Pons (tissue), 1 donor: Measurements from ENCODE around the gene BPIFA1.

Experiments used
- DNase-seq: peaks from one replicate; pipeline ENCODE4 v3.0.0-alpha.2; 2016; ENCODE audit warnings: low spot score

Gene BPIFA1

GRCh38 chr20:33240923-33241322 lies 5.1 kb downstream of the BPIFA1 start:
- DNase-seq = no peak

- DNase-seq = no peak
Measured at GRCh38 chr20:33242319-33243100, 6.7 kb downstream of the BPIFA1 start.

GRCh38 chr20:33246077-33246476 lies 10.3 kb downstream of the BPIFA1 start:
- no peak for DNase-seq

GRCh38 chr20:33249456-33249855 lies 13.7 kb downstream of the BPIFA1 start:
- no peak for DNase-seq

DNA sequence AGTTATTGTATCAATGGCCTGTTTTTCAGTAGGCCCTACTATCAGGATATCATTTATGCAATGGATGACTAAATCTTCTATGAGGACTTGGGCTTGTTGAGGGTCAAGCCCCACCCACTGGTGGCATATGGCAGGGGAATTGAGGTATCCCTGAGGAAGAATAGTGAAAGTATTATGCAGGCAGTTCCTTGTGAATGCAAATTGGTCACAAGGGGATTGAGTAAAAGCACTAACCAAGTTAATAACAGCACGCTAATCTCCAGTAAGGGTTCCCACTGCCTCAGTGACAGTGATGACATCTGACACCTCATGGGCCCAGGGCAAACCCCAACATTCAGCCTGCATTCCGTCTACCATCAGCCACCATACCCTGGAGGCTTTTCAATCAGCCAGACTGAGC lies 14.9 kb downstream of the BPIFA1 start:
- no peak for DNase-seq

DNA sequence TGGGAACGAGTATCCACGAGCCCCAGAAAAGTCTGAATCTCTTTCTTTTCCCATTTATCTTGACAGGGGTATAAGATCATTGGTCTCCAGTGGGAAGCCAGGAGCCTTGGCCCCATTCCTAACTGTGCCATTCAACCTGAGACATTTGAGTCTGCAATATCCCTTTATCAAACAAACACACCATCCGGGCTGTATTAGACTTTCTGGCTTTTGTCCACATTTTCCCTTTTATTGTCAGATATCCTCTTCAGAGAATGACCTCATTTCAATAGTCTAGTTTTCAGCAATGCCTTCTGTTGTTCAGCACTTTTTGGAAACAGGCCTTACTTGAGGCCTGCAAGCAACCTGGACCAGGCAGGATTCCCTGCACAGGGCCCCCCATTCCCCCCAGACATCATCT lies 15.7 kb downstream of the BPIFA1 start:
- DNase-seq = no peak

- DNase-seq = no peak
Measured at GRCh38 chr20:33252460-33252859, 16.7 kb downstream of the BPIFA1 start.

DNA sequence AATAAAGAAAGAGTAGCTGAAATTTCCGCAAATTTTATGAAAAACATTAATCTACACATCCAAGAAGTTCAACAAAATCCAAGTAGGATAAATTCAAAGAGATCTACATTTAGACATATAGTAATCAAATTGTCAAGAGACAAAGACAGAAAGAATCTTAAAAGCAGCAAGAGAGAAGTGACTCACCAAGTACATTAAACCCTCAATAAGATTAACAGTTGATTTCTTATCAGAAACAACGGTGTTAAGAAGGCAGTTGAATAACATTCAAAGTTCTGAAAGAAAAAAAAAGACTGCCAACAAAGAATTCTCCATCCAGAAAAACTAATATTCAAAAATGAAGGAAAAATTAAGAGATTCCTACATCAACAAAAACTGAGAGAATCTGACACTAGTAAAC lies 19.2 kb downstream of the BPIFA1 start:
- no peak for DNase-seq

DNA sequence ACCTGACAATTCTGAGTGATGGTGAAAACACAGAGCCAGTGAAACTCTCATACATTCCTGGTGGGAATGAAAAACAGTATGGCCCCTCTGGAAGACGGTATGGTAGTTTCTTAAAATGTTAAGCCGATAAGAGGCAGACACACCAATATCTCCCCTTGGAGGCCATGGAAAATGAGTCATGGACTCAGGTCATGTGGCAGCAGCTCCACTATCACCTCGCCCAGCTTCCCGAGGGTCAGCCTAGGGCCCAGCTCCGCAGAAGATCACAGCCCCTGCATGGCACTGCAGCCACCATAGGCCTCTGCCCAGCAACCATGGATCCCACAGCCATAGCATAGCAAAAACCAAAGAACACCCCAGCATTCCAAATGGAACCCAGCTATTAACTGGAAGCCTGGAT lies 21.4 kb downstream of the BPIFA1 start:
- DNase-seq = no peak

GRCh38 chr20:33259371-33259770 lies 23.6 kb downstream of the BPIFA1 start:
- no peak for DNase-seq

- DNase-seq = no peak
Measured at GRCh38 chr20:33261465-33261864, 25.7 kb downstream of the BPIFA1 start.

GRCh38 chr20:33262658-33263065 lies 26.9 kb downstream of the BPIFA1 start:
- peak; percentile 94 for DNase-seq

DNA sequence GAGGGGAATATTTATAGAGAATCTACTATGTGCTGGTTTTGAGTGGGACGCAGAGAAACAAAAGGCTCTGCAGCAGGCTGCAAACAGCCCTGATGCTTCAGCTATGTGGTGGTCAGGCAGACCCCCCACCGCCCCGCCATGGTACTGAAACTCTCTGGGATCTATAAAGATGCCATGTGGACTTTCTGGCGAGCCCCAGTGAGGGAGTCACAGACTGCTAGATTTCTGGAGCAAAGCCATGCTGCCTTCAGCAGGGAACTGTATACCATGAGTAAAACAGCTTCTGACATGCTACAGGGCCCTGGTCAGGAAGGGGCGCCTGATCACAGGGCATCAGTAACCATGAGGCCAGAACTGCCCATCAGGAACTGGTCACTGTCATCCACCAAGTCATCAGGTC lies 28.0 kb downstream of the BPIFA1 start:
- peak; percentile 31 for DNase-seq

GRCh38 chr20:33267701-33268100 lies 31.9 kb downstream of the BPIFA1 start:
- no peak for DNase-seq

GRCh38 chr20:33272155-33272873 lies 36.5 kb downstream of the BPIFA1 start:
- DNase-seq = no peak

GRCh38 chr20:33273117-33273851 lies 37.5 kb downstream of the BPIFA1 start:
- DNase-seq = no peak

GRCh38 chr20:33275215-33275614 lies 39.4 kb downstream of the BPIFA1 start:
- DNase-seq = no peak

GRCh38 chr20:33275871-33276270 lies 40.1 kb downstream of the BPIFA1 start:
- no peak for DNase-seq

GRCh38 chr20:33276303-33277113 lies 40.7 kb downstream of the BPIFA1 start:
- DNase-seq = no peak

DNA sequence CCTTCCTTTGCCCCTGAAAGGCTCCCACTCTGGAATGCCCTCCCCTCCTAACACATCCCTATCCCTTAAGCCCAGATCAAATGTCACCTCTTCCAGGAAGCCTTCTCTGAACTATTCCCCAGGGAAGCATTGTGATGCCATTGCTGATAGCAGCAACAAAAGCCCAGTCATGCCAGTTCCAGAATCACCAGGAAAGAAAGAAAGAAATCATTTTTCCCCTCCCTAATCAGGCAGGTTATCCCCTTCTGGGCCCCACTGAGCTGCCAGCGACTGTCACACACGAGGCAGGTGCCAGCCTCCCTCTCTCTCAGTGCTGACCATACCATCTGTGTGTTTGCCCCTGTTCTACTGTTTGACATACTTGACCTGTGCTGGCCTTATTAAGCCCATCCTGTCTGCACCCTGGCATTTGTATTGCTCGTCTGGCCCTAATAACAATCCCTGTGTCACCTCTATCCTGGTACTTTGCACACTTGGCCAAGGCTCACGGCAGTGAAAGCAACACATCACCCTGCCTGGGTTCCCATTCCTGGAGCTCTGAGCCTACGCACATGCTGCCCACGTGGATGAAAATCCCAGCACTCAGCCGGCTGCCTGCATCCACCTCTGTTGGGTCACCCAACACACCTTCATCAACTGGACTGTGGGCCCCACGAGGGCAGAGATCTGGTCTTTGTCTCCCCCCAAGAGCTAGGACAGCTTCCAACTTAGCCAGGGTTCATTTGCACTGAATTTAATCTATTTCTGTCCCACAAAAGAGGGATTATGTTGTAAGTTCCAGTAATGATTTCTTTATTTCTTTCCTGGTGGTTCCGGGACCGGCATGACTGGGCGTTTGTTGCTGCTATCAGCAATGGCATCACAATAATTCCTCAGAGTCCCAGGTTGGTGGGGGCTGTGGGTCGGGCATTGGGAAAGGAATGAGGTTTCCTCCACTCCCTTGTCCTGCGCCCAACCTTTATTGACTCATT lies 42.0 kb downstream of the BPIFA1 start:
- DNase-seq = peak; percentile 34

GRCh38 chr20:33278700-33279099 lies 42.9 kb downstream of the BPIFA1 start:
- DNase-seq = no peak
